Measurements from ENCODE around the gene FXYD4. TPM values are rescaled to one million over a fixed set of nuclear protein-coding genes. Genes with fewer than 3 reads are reported as not detected.
"Not testable (repeated sequence)": the region's sequence is repeated elsewhere in the genome, so short reads cannot be mapped to it uniquely, and the experiment has no call there.

The FXYD4 gene
- total and polyA plus RNA-seq, 2 of the 8 experiments (the other 6 are each of a cell fraction or from before 2014, with no cell fraction given) = not detected

DNA sequence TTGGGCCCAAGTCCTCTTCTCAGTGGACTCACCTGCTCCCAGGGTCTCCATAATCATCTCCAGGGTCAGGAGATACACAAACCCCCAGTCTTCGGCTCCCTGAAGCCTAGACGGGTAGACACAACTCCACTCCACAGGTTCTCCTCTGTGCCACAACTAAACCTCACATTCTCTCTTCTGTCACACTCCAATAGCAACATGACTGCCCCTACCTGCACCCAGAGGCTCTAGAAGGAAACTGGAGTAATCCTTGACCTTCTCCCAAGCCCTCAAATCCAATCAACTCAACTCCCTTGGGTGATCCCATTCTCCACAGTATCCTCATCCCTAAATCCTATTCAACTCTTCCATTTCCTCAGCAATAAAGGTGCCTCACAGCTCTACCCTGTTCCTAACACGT lies 21.3 kb downstream of the FXYD4 start (continued):
- TF ChIP-seq ATF3 (IDR thresholded peaks at IDR 0.05; ENCODE audit: insufficient read depth, low read depth, low read length) (no peak), TBP (IDR thresholded peaks at IDR 0.05; ENCODE audit: low read depth, low read length) (no peak), POLR2A (IDR thresholded peaks at IDR 0.05; ENCODE audit: control extremely low read depth in 1 of 2, low read depth in 2 of 2, low read length in 2 of 2) (no peak)
- TF ChIP-seq, protein P1, sequence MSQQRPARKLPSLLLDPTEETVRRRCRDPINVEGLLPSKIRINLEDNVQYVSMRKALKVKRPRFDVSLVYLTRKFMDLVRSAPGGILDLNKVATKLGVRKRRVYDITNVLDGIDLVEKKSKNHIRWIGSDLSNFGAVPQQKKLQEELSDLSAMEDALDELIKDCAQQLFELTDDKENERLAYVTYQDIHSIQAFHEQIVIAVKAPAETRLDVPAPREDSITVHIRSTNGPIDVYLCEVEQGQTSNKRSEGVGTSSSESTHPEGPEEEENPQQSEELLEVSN (IDR thresholded peaks at IDR 0.05) = no peak

DNA sequence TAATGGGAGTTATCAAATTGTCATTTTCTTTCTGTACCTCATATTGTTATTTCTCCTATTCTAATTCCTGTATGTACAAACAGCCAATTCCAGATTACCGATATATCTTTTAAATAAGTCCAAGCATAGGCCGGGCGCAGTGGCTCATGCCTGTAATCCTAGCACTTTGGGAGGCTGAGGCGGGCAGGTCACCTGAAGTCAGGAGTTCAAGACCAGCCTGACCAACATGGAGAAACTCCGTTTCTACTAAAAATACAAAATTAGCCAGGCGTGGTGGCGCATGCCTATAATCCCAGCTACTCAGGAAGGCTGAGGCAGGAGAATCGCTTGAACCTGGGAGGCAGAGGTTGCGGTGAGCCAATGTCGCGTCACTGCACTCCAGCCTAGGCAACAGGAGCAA lies 21.8 kb downstream of the FXYD4 start:
- not testable (repeated sequence) for H3K9me3 ChIP-seq (ENCODE audit: insufficient read depth in 2 of 2, low read depth in 1 of 2, low read length in 1 of 2); H3K4me2 ChIP-seq (ENCODE audit: insufficient read depth in 1 of 2, low read depth in 2 of 2, low read length in 2 of 2); FAIRE-seq; H3K23me2 ChIP-seq (ENCODE audit: low read depth, low read length); H3K18ac ChIP-seq (ENCODE audit: extremely low read depth, low read length); H4K91ac ChIP-seq (replicated peaks; ENCODE audit: insufficient read length, low read length); H2AFZ ChIP-seq (ENCODE audit: low read length); H2BK12ac ChIP-seq (ENCODE audit: low read depth, low read length); H4K5ac ChIP-seq (ENCODE audit: insufficient read length, low read depth, low read length); H3K4ac ChIP-seq (replicated peaks; ENCODE audit: insufficient read length, low read depth, low read length); H3K14ac ChIP-seq (ENCODE audit: insufficient read length); H4K8ac ChIP-seq (ENCODE audit: extremely low read depth, insufficient read depth, low read length); H2BK120ac ChIP-seq (replicated peaks; ENCODE audit: low read depth, low read length); H3K27ac ChIP-seq (ENCODE audit: low read depth, low read length); H3K27me3 ChIP-seq (replicated peaks in 1 of 4; ENCODE audit: control insufficient read depth in 3 of 4, extremely low read depth in 1 of 4, insufficient read depth in 3 of 4, low read length in 3 of 4); H2AK5ac ChIP-seq (ENCODE audit: low read depth, low read length); H3K4me1 ChIP-seq (replicated peaks in 1 of 4; ENCODE audit: control insufficient read depth in 3 of 4, insufficient read depth in 4 of 4, low read length in 3 of 4); H2BK15ac ChIP-seq (ENCODE audit: low read length); H2BK20ac ChIP-seq (ENCODE audit: low read length); H3K56ac ChIP-seq (replicated peaks; ENCODE audit: insufficient read length, low read depth, low read length); H3K9ac ChIP-seq (replicated peaks in 1 of 4; ENCODE audit: extremely low read depth in 1 of 4, low read depth in 3 of 4, low read length in 3 of 4); H3K4me3 ChIP-seq (ENCODE audit: extremely low read depth in 1 of 4, insufficient read depth in 2 of 4, low read depth in 3 of 4, low read length in 4 of 4); H2BK5ac ChIP-seq (ENCODE audit: low read depth, low read length); H3K23ac ChIP-seq (ENCODE audit: insufficient read length); DNase-seq (ENCODE audit: low read depth in 1 of 2, low spot score in 2 of 2)
- peaks cover 40 to 48% of the 10 kb centered on the region in 2 experiments for H4K20me1 ChIP-seq (replicated peaks in 1 of 2; ENCODE audit: control insufficient read depth in 1 of 2, insufficient read depth in 2 of 2, low read length in 2 of 2)
- H3K36me3 ChIP-seq (ENCODE audit: control insufficient read depth in 2 of 4, insufficient read depth in 4 of 4, low read length in 3 of 4) = peaks cover 30 to 70% (median 60%) of the 10 kb centered on the region in 4 experiments
- H3K79me1 ChIP-seq (ENCODE audit: low read depth, low read length) = peaks cover 15% of the 10 kb centered on the region
- 94% methylated on average over 11 of the region's 11 CpGs; no CpG with 5 or more reads in 1 of the 2 experiments for WGBS, 2 experiments (ENCODE audit: extremely low coverage in 1 of 2, insufficient coverage in 1 of 2, insufficient read length in 1 of 2, insufficient replicate concordance in 2 of 2, low coverage in 1 of 2, low lambda C conversion rate in 2 of 2, missing lambda C conversion rate in 1 of 2)
- H3K79me2 ChIP-seq (ENCODE audit: control insufficient read depth in 1 of 2, insufficient read depth in 2 of 2, low read length in 2 of 2) = peaks cover 44 to 89% of the 10 kb centered on the region in 2 experiments
- POLR2A ChIA-PET (ENCODE audit: partially characterized antibody) = interaction anchor here (0.7 to 10.5 kb wide), 7 partner anchors 9 to 144 kb away, joined by 3 to 112 read pairs (median 5); partner anchors contain the start of genes HNRNPF and ZNF487
- CTCF ChIA-PET (ENCODE audit: partially characterized antibody) = interaction anchor here (0.6 to 0.7 kb wide), 2 partner anchors 70 to 132 kb away, joined by 3 read pairs; no protein-coding TSS in a partner anchor

Data from H1 (cell line).